Psoas muscle (tissue), 8 donors: ENCODE data around the gene VAV3. TPM values are rescaled to one million over a fixed set of nuclear protein-coding genes. Genes with fewer than 3 reads are reported as not detected.

Experiments
- ATAC-seq, 4 donors: fragments of 200-7000 bp; cut with Tn5 transposase; one replicate each; pipeline ENCODE4 v1.9.1; 2020; ENCODE audit warnings: moderate library complexity in 3 of 4, mild to moderate bottlenecking in 2 of 4
- DNase-seq, 2 donors: peaks; one replicate each; pipeline ENCODE4 v3.0.0-alpha.2; 2020
- H3K27ac ChIP-seq: fragments of 200-600 bp; one replicate; pipeline ENCODE4 v1.8.0; 2022
- H3K27me3 ChIP-seq, 3 donors: fragments of 200-600 bp in 1 of 3; one replicate each; pipeline versions ENCODE4 v1.6.1 to v1.8.0; 2013 to 2022; ENCODE audit warnings: low read length in 2 of 3, mild to moderate bottlenecking in 2 of 3, moderate library complexity in 1 of 3; ENCODE audit not compliant: insufficient read depth in 3 of 3
- H3K36me3 ChIP-seq, 2 donors: fragments of 200-600 bp in 1 of 2; one replicate each; pipeline versions ENCODE4 v1.6.1 to v1.8.0; 2013 to 2022; ENCODE audit warnings: low read depth in 1 of 2, mild to moderate bottlenecking in 1 of 2, moderate library complexity in 1 of 2; ENCODE audit not compliant: insufficient read depth in 1 of 2
- H3K4me1 ChIP-seq: fragments of 200-600 bp; one replicate; pipeline ENCODE4 v1.8.0; 2022
- H3K4me3 ChIP-seq: fragments of 200-600 bp; one replicate; pipeline ENCODE4 v1.8.0; 2022; ENCODE audit warnings: mild to moderate bottlenecking
- H3K9me3 ChIP-seq: fragments of 200-600 bp; one replicate; pipeline ENCODE4 v1.8.0; 2022
- WGBS, 3 donors: extraction: QIAGEN DNeasy Blood & Tissue Kit; methylation state at CpG; one replicate each; pipeline versions ENCODE4 v1.1.6 to v1.1.7; 2013; 5-methylcytosine and 5-hydroxymethylcytosine counted together
- intact Hi-C, 2 donors: fragments of 100-400 bp; cut with DNase I; formaldehyde crosslinking; loops; one replicate each; pipeline versions ENCODE4 v1.11.0 to v1.14.2; 2022
- polyA plus RNA-seq, 3 donors: library from polyadenylated mRNA; stranded (reverse); fragments of 200-250 nt; gene quantifications; one replicate each; pipeline ENCODE4 v1.2.3, GENCODE V29; 2013
- total RNA-seq, 4 donors: library from RNA; stranded (reverse); fragmentation: NEBNext Ultra II Directional in 2 of 4; extraction: Animal tissue kit (Norgen Biotek cat#: 25700) in 2 of 4; gene quantifications; one replicate each; pipeline versions ENCODE4 v1.2.1 to v1.2.4, GENCODE V29; 2021 to 2023
- TF ChIP-seq, protein P1 (sequence below): fragments of 200-600 bp; IDR thresholded peaks from one replicate; pipeline ENCODE4 v1.8.0; 2022; ENCODE audit warnings: antibody characterized with exemption
- donor health status: healthy with polysubstance abuse.
- donor health status: DM: no; HTN: no; CAD: no; lungs with moderate emphysema.
- donor health status: Bipolar disorder and iron deficiency.
- donor health status: healthy.
- donor health status: DM: yes; HTN: yes; CAD: no.
- donor health status: DM: no; HTN: no; CAD: no.
- donor health status: DM: no; HTN: no; CAD: no.
- donor health status: DM: yes; HTN: yes; CAD: no.

Gene VAV3
- total and polyA plus RNA-seq, 7 donors, result 0.28 to 1.7 (median 0.72) TPM

DNA sequence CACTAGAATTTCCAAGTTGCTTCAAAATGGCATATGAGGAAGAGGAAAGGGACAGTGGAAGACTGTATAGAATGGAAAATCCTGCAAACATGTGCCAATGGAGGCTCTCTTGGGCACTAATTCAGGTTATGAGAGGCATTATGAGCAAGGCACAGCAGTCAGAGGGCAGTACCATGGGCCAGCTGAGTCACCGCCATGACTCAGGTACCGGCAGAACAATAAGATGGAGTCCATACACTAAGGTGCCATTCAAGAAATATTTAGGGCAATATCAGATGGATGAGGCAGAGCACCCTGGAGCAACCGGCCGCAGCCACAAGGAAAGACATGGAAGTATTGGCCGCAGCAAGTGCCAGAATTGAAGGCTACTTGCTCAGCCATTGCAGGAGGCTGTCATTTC is 25.6 kb upstream of the VAV3 start:
- intact Hi-C loops, result no loop called here
- Histone ChIP-seq H3K9me3 (no peaks in the 10 kb centered on the region), H3K27ac (no peak overlapping the region), H3K4me3 (no peak overlapping the region), H3K4me1 (no peaks in the 10 kb centered on the region), H3K36me3 (no peaks in the 10 kb centered on the region), H3K27me3 (peaks cover 0 to 8% (median 3%) of the 10 kb centered on the region in 3 donors)
- 90 to 94% (median 91%) methylated on average over 5 of the region's 5 CpGs for WGBS, 3 donors
- DNase-seq (no peak), ATAC-seq (no peak)
- TF ChIP-seq, protein P1, sequence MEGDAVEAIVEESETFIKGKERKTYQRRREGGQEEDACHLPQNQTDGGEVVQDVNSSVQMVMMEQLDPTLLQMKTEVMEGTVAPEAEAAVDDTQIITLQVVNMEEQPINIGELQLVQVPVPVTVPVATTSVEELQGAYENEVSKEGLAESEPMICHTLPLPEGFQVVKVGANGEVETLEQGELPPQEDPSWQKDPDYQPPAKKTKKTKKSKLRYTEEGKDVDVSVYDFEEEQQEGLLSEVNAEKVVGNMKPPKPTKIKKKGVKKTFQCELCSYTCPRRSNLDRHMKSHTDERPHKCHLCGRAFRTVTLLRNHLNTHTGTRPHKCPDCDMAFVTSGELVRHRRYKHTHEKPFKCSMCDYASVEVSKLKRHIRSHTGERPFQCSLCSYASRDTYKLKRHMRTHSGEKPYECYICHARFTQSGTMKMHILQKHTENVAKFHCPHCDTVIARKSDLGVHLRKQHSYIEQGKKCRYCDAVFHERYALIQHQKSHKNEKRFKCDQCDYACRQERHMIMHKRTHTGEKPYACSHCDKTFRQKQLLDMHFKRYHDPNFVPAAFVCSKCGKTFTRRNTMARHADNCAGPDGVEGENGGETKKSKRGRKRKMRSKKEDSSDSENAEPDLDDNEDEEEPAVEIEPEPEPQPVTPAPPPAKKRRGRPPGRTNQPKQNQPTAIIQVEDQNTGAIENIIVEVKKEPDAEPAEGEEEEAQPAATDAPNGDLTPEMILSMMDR, result no peak

DNA sequence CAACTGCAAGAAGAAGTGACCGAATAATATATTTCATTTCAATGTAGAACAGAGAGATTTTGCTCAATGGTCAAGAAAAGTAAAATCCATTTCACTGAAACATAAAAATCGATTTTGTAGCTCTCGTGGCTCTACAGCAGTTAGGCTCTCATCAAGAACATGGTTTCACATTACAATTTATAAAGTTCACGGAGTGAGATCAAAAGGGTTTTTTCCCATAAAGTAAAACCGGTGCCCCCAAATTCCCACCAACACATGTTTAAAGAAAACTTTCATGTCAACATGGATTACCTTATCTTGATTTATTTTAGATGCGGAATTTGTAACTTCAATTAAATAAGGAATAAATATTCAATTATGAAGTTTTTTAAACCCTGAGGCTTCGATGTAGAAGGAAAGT is 16.3 kb upstream of the VAV3 start:
- DNase-seq, result no peak
- H3K27ac ChIP-seq, result no peak overlapping the region
- no peak overlapping the region for H3K4me3 ChIP-seq
- ATAC-seq, result no peak
- TF ChIP-seq, protein P1, result no peak
- intact Hi-C loops, result no loop called here
- no peaks in the 10 kb centered on the region for H3K4me1 ChIP-seq
- H3K9me3 ChIP-seq, result no peaks in the 10 kb centered on the region
- 33 to 54% (median 38%) methylated on average over 7 of the region's 7 CpGs for WGBS, 3 donors
- H3K36me3 ChIP-seq, result no peaks in the 10 kb centered on the region
- no peaks in the 10 kb centered on the region for H3K27me3 ChIP-seq

DNA sequence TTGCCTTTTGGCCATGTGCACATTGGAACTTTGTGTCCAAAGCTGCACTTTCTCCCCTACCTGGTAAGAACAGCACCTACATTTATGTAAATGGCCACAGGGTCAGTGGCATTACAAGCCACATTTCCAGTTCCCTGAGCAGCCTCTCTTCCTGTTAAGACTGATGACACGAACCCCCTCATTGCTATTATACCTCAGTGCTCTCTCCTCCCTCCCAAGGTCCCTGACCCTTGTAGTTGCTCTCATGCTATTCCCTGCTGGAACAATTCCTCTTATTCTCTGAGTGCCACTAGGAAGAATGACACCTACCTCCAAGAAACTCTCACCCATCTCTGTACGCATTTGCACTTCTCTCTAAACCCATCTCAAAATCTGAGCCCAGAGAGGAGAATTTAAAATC is 14.9 kb upstream of the VAV3 start:
- ATAC-seq (no peak), DNase-seq (no peak)
- Histone ChIP-seq H3K27ac (no peak overlapping the region), H3K9me3 (no peaks in the 10 kb centered on the region), H3K27me3 (no peaks in the 10 kb centered on the region), H3K36me3 (no peaks in the 10 kb centered on the region), H3K4me1 (no peaks in the 10 kb centered on the region), H3K4me3 (no peak overlapping the region)
- 48 to 77% (median 50%) methylated on average over 2 of the region's 2 CpGs for WGBS, 3 donors
- intact Hi-C loops, result no loop called here
- TF ChIP-seq, protein P1, result no peak

DNA sequence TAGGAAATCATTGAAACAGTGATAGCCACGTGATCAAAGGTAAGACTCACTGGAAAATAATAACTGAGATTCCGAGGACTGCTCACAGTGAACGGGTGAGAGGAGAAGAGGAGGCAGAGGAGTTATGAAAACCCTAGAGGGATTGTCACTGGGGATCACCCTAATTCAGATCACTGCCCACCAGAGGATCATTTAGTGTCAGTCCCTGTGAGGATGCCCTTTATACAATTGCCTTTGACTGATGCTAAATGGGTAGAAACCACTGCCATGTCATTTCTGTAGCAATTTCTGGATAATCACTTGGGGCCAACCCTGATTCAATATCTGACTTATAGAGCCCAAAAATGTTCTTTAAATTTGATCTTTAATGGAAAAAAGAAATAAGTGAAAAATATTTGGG is 14.1 kb upstream of the VAV3 start:
- H3K36me3 ChIP-seq, result no peaks in the 10 kb centered on the region
- 89 to 95% (median 93%) methylated on average over 3 of the region's 3 CpGs for WGBS, 3 donors
- TF ChIP-seq, protein P1, result no peak
- H3K9me3 ChIP-seq, result no peaks in the 10 kb centered on the region
- DNase-seq, result no peak
- no peaks in the 10 kb centered on the region for H3K27me3 ChIP-seq
- no peaks in the 10 kb centered on the region for H3K4me1 ChIP-seq
- ATAC-seq, result no peak
- intact Hi-C loops, result no loop called here
- H3K27ac ChIP-seq, result no peak overlapping the region
- no peak overlapping the region for H3K4me3 ChIP-seq

GRCh38 chr1:107976836-107977235 is 11.9 kb upstream of the VAV3 start:
- no peak overlapping the region for H3K27ac ChIP-seq
- no peak overlapping the region for H3K4me3 ChIP-seq
- TF ChIP-seq, protein P1, result no peak
- intact Hi-C loops, result no loop called here
- H3K9me3 ChIP-seq, result no peaks in the 10 kb centered on the region
- H3K36me3 ChIP-seq, result no peaks in the 10 kb centered on the region
- ATAC-seq (no peak), DNase-seq (no peak)
- no peaks in the 10 kb centered on the region for H3K27me3 ChIP-seq
- H3K4me1 ChIP-seq, result no peaks in the 10 kb centered on the region
- WGBS, 3 donors, result 39 to 48% (median 47%) methylated on average over 3 of the region's 3 CpGs
